Erythroblast (primary cell): Measurements from ENCODE around the gene MED31.

Experiments used
- GATA1 ChIP-seq: IDR thresholded peaks from 2 replicates; pipeline ENCODE4 v1.6.1; 2011; ENCODE audit warnings: low read depth, mild to moderate bottlenecking, control low read depth, low read length, moderate library complexity
- POLR2A ChIP-seq: IDR thresholded peaks from 2 replicates; pipeline ENCODE4 v1.6.1; 2011; ENCODE audit warnings: mild to moderate bottlenecking, low read length

GRCh38 chr17:6686026-6686425 is 34.6 kb upstream of the MED31 start:
- no peak for TF ChIP-seq POLR2A
- no peak for TF ChIP-seq GATA1
